H9 (cell line): ENCODE data around the gene MAGEA12. TPM values are rescaled to one million over a fixed set of nuclear protein-coding genes. Genes with fewer than 3 reads are reported as not detected.
"Not testable (repeated sequence)": the region's sequence is repeated elsewhere in the genome, so short reads cannot be mapped to it uniquely, and the experiment has no call there.

Experiments
- DNase-seq: peaks from one replicate; pipeline ENCODE4 v3.0.0-alpha.2; 2017
- H2AFZ ChIP-seq: one replicate; pipeline ENCODE4 v1.6.1; 2013; ENCODE audit warnings: mild to moderate bottlenecking, low read length, control low read depth, moderate library complexity
- H2AK5ac ChIP-seq: 2 replicates; pipeline ENCODE4 v1.6.1; 2013; ENCODE audit warnings: low read length, control low read depth, mixed read lengths; ENCODE audit not compliant: insufficient read length
- H2BK120ac ChIP-seq: one replicate; pipeline ENCODE4 v1.6.1; 2013; ENCODE audit warnings: low read depth, mild to moderate bottlenecking, low read length, control low read depth, inconsistent platforms; ENCODE audit not compliant: poor library complexity, severe bottlenecking
- H2BK12ac ChIP-seq: 2 replicates; pipeline ENCODE4 v1.6.1; 2013; ENCODE audit warnings: low read length, control low read depth, mixed read lengths, low read depth; ENCODE audit not compliant: insufficient read length
- H2BK15ac ChIP-seq: 2 replicates; pipeline ENCODE4 v1.6.1; 2013; ENCODE audit warnings: low read depth, low read length, control low read depth
- H2BK20ac ChIP-seq: one replicate; pipeline ENCODE4 v1.6.1; 2013; ENCODE audit warnings: low read depth, mild to moderate bottlenecking, low read length, control low read depth, inconsistent platforms; ENCODE audit not compliant: poor library complexity, severe bottlenecking
- H2BK5ac ChIP-seq: 2 replicates; pipeline ENCODE4 v1.6.1; 2013; ENCODE audit warnings: low read length, control low read depth, mixed read lengths; ENCODE audit not compliant: insufficient read length
- H3K14ac ChIP-seq: 2 replicates; pipeline ENCODE4 v1.6.1; 2013; ENCODE audit warnings: low read length, control low read depth; ENCODE audit not compliant: insufficient read depth
- H3K18ac ChIP-seq: 2 replicates; pipeline ENCODE4 v1.6.1; 2013; ENCODE audit warnings: low read depth, mild to moderate bottlenecking, mixed read lengths, low read length, control low read depth; ENCODE audit not compliant: insufficient read length
- H3K23ac ChIP-seq: 2 replicates; pipeline ENCODE4 v1.6.1; 2013; ENCODE audit warnings: low read length, control low read depth, mixed read lengths, low read depth; ENCODE audit not compliant: insufficient read length
- H3K23me2 ChIP-seq: 2 replicates; pipeline ENCODE4 v1.6.1; 2013; ENCODE audit warnings: low read depth, mild to moderate bottlenecking, mixed read lengths, low read length, control low read depth; ENCODE audit not compliant: insufficient read length, poor library complexity, severe bottlenecking
- H3K27ac ChIP-seq: 2 replicates; pipeline ENCODE4 v1.5.1; 2013; ENCODE audit warnings: low read length, control low read depth, mixed read lengths, low read depth; ENCODE audit not compliant: insufficient read length
- H3K27me3 ChIP-seq: 2 replicates; pipeline ENCODE4 v1.6.1; 2013; ENCODE audit warnings: low read length, control low read depth, inconsistent platforms; ENCODE audit not compliant: insufficient read depth
- H3K4ac ChIP-seq: 2 replicates; pipeline ENCODE4 v1.6.1; 2013; ENCODE audit warnings: low read depth, mild to moderate bottlenecking, control low read depth, inconsistent platforms, low read length, moderate library complexity
- H3K4me1 ChIP-seq: 2 replicates; pipeline ENCODE4 v1.6.1; 2013; ENCODE audit warnings: low read length, control low read depth, inconsistent platforms; ENCODE audit not compliant: insufficient read depth
- H3K4me2 ChIP-seq: 2 replicates; pipeline ENCODE4 v1.6.1; 2013; ENCODE audit warnings: low read length, control low read depth, mixed read lengths; ENCODE audit not compliant: insufficient read length, insufficient read depth
- H3K56ac ChIP-seq: 2 replicates; pipeline ENCODE4 v1.6.1; 2013; ENCODE audit warnings: low read depth, mild to moderate bottlenecking, mixed read lengths, low read length, control low read depth; ENCODE audit not compliant: insufficient read length
- H3K79me1 ChIP-seq: 2 replicates; pipeline ENCODE4 v1.6.1; 2013; ENCODE audit warnings: low read depth, mild to moderate bottlenecking, moderate library complexity, low read length, control low read depth, inconsistent platforms; ENCODE audit not compliant: insufficient read depth, poor library complexity, severe bottlenecking
- H3K79me2 ChIP-seq: 2 replicates; pipeline ENCODE4 v1.6.1; 2013; ENCODE audit warnings: low read length, control low read depth, inconsistent platforms; ENCODE audit not compliant: insufficient read depth
- H3K9ac ChIP-seq: 2 replicates; pipeline ENCODE4 v1.6.1; 2013; ENCODE audit warnings: low read length, control low read depth, mixed read lengths; ENCODE audit not compliant: insufficient read length; ENCODE audit errors: extremely low read depth
- H3K9me3 ChIP-seq: one replicate; pipeline ENCODE4 v1.6.1; 2013; ENCODE audit warnings: low read depth, low read length, inconsistent platforms; ENCODE audit not compliant: control insufficient read depth
- H3T11ph ChIP-seq: one replicate; pipeline ENCODE4 v1.6.1; 2013; ENCODE audit warnings: mild to moderate bottlenecking, low read length, control low read depth, inconsistent platforms
- H4K20me1 ChIP-seq: one replicate; pipeline ENCODE4 v1.6.1; 2013; ENCODE audit not compliant: control insufficient read depth, insufficient read length, insufficient read depth
- H4K5ac ChIP-seq: 2 replicates; pipeline ENCODE4 v1.6.1; 2013; ENCODE audit warnings: low read depth, mild to moderate bottlenecking, mixed read lengths, low read length, control low read depth; ENCODE audit not compliant: insufficient read length
- H4K8ac ChIP-seq: replicated peaks from 2 replicates; pipeline ENCODE4 v1.6.1; 2013; ENCODE audit warnings: low read length, control low read depth, mixed read lengths, low read depth; ENCODE audit not compliant: insufficient read length
- H4K91ac ChIP-seq: 2 replicates; pipeline ENCODE4 v1.6.1; 2013; ENCODE audit warnings: low read depth, mild to moderate bottlenecking, moderate library complexity, mixed read lengths, low read length, control low read depth; ENCODE audit not compliant: insufficient read length
- H3K27ac Mint-ChIP-seq, 3 experiments: 2 replicates in 2 of 3; 3 replicates in 1 of 3; pipeline ENCODE4 v1.8.0; 2020 to 2021; ENCODE audit warnings: mixed read lengths in 3 of 3, mild to moderate bottlenecking in 1 of 3, moderate library complexity in 1 of 3
- H3K27me3 Mint-ChIP-seq: 2 replicates; pipeline ENCODE4 v1.8.0; 2021; ENCODE audit warnings: low read depth, mild to moderate bottlenecking, moderate library complexity, mixed read lengths
- H3K36me3 Mint-ChIP-seq, 3 experiments: 2 replicates in 2 of 3; 3 replicates in 1 of 3; pipeline ENCODE4 v1.8.0; 2020 to 2021; ENCODE audit warnings: low read depth in 3 of 3, mixed read lengths in 3 of 3; ENCODE audit not compliant: insufficient read depth in 1 of 3
- H3K4me1 Mint-ChIP-seq, 2 experiments: 2 replicates each; pipeline ENCODE4 v1.8.0; 2020; ENCODE audit warnings: mixed read lengths in 2 of 2
- H3K4me3 Mint-ChIP-seq, 2 experiments: 2 replicates in 1 of 2; 3 replicates in 1 of 2; pipeline ENCODE4 v1.8.0; 2020 to 2021; ENCODE audit warnings: mild to moderate bottlenecking in 2 of 2, mixed read lengths in 2 of 2, moderate library complexity in 1 of 2
- H3K9me3 Mint-ChIP-seq, 2 experiments: 2 replicates in 1 of 2; 3 replicates in 1 of 2; pipeline ENCODE4 v1.8.0; 2020; ENCODE audit warnings: mild to moderate bottlenecking in 2 of 2, mixed read lengths in 2 of 2, moderate library complexity in 1 of 2
- CTCF ChIP-seq: fragments of 200-600 bp; sonication (generic); conservative IDR thresholded peaks from 3 replicates; pipeline ENCODE4 v1.8.0; 2021; ENCODE audit warnings: antibody characterized with exemption, mild to moderate bottlenecking
- WGBS: extraction: QIAGEN DNeasy Blood & Tissue Kit; methylation state at CpG from one replicate; pipeline ENCODE4 v1.1.7; 2013; ENCODE audit warnings: missing lambda C conversion rate, low lambda C conversion rate, mixed read lengths; ENCODE audit not compliant: insufficient read length; ENCODE audit errors: extremely low coverage; 5-methylcytosine and 5-hydroxymethylcytosine counted together
- long read RNA-seq: library from polyadenylated mRNA; unstranded; transcript quantifications from one replicate; pipeline ENCODE4 v2.0.0, GENCODE V29; 2020
- total RNA-seq: library from RNA; stranded (reverse); gene quantifications from 2 replicates; pipeline ENCODE4 v1.2.1, GENCODE V29; 2021

The MAGEA12 gene
- not detected in 2 replicates for total RNA-seq
- long read RNA-seq: 0 reads

GRCh38 chrX:152733261-152733975, at the start of gene MAGEA12, which contains the start of gene CSAG1:
MAGEA12 (plus strand) TSS chrX:152733757; CDS start chrX:152736162, 2,405 bp downstream.
CSAG1 (minus strand) TSS chrX:152733721; CDS start chrX:152732460, 1,261 bp downstream.
- no peaks in the 10 kb centered on the region for H3K4me1 ChIP-seq
- no peak within 1 kb of the TSS for H2AK5ac ChIP-seq
- H3K79me1 ChIP-seq: no peaks in the 10 kb centered on the region
- Mint-ChIP-seq H3K27ac (no peak within 1 kb of the TSS; a peak in 1 of 7 replicates), H3K36me3 (peaks cover 0 to 2% (median 0%) of the 10 kb centered on the region in 3 experiments; a peak in 2 of 7 replicates), H3K4me1 (no peaks in the 10 kb centered on the region), H3K9me3 (peaks cover 56 to 74% of the 10 kb centered on the region in 2 experiments), H3K4me3 (no peak within 1 kb of the TSS), H3K27me3 (peaks cover 7% of the 10 kb centered on the region)
- no peak within 1 kb of the TSS for H3K4ac ChIP-seq
- H3K9ac ChIP-seq: no peak within 1 kb of the TSS
- H3K79me2 ChIP-seq: no peaks in the 10 kb centered on the region
- no peak within 1 kb of the TSS for H2BK5ac ChIP-seq
- no peak within 1 kb of the TSS for H2AFZ ChIP-seq
- no peak within 1 kb of the TSS for H3K27ac ChIP-seq
- H3K18ac ChIP-seq: no peak within 1 kb of the TSS
- H4K8ac ChIP-seq: no peak within 1 kb of the TSS
- no peak within 1 kb of the TSS for H2BK20ac ChIP-seq
- no peak within 1 kb of the TSS for H3K56ac ChIP-seq
- no peak within 1 kb of the TSS for H3T11ph ChIP-seq
- no peak within 1 kb of the TSS for H2BK120ac ChIP-seq
- no peak within 1 kb of the TSS for H3K14ac ChIP-seq
- no peak within 1 kb of the TSS for H4K91ac ChIP-seq
- TF ChIP-seq CTCF: no peak
- WGBS: no CpG with 5 or more reads among the region's 21 CpGs
- no peaks in the 10 kb centered on the region for H4K20me1 ChIP-seq
- DNase-seq: no peak
- no peak within 1 kb of the TSS for H2BK12ac ChIP-seq
- H2BK15ac ChIP-seq: no peak within 1 kb of the TSS
- no peak within 1 kb of the TSS for H4K5ac ChIP-seq
- H3K23me2 ChIP-seq: no peaks in the 10 kb centered on the region
- H3K4me2 ChIP-seq: no peak within 1 kb of the TSS
- no peak within 1 kb of the TSS for H3K23ac ChIP-seq
- peaks cover 4% of the 10 kb centered on the region for H3K9me3 ChIP-seq
- no peaks in the 10 kb centered on the region for H3K27me3 ChIP-seq

- H2BK15ac ChIP-seq, H4K91ac ChIP-seq, H2BK20ac ChIP-seq, H3K27me3 ChIP-seq, H3K36me3 Mint-ChIP-seq, H3K27ac Mint-ChIP-seq, H2BK120ac ChIP-seq, H2AK5ac ChIP-seq, H3K18ac ChIP-seq, H3K4ac ChIP-seq, H3K4me1 ChIP-seq, H3K9me3 ChIP-seq, H3K4me2 ChIP-seq, H3K14ac ChIP-seq, H3K79me1 ChIP-seq, H3K79me2 ChIP-seq, H2AFZ ChIP-seq, H4K5ac ChIP-seq, H3K4me3 Mint-ChIP-seq, DNase-seq, H2BK12ac ChIP-seq, H3K23ac ChIP-seq, H4K8ac ChIP-seq, H3K56ac ChIP-seq, H3K9ac ChIP-seq, H3K23me2 ChIP-seq, H3K4me1 Mint-ChIP-seq, H3K27me3 Mint-ChIP-seq, H3T11ph ChIP-seq, H3K27ac ChIP-seq, H4K20me1 ChIP-seq, H2BK5ac ChIP-seq: not testable (repeated sequence)
- peaks cover 10 to 13% of the 10 kb centered on the region in 2 experiments; a peak in 4 of 5 replicates for H3K9me3 Mint-ChIP-seq
- WGBS: no CpG with 5 or more reads among the region's 34 CpGs
Measured at GRCh38 chrX:152697952-152698931, 35.3 kb upstream of the MAGEA12 start, which contains the start of gene MAGEA3. MAGEA3 (plus strand) TSS chrX:152698794; CDS start chrX:152700833, 2,039 bp downstream.
